D721Med (cell line): ENCODE data around the gene NAP1L4.

Experiments
- DNase-seq: peaks from one replicate; pipeline ENCODE4 v3.0.0; 2011; ENCODE audit warnings: low spot score; ENCODE audit not compliant: insufficient read length
- FAIRE-seq: peaks from 2 replicates; lab custom pipeline; 2011; peaks lifted over from hg19 to GRCh38; lab: Jason Lieb, UNC
- CTCF ChIP-seq: IDR thresholded peaks from 2 replicates; pipeline ENCODE4 v1.5.1; 2012; ENCODE audit warnings: mild to moderate bottlenecking, control low read depth; ENCODE audit not compliant: insufficient read depth; ENCODE audit errors: missing control alignments

The NAP1L4 gene

DNA sequence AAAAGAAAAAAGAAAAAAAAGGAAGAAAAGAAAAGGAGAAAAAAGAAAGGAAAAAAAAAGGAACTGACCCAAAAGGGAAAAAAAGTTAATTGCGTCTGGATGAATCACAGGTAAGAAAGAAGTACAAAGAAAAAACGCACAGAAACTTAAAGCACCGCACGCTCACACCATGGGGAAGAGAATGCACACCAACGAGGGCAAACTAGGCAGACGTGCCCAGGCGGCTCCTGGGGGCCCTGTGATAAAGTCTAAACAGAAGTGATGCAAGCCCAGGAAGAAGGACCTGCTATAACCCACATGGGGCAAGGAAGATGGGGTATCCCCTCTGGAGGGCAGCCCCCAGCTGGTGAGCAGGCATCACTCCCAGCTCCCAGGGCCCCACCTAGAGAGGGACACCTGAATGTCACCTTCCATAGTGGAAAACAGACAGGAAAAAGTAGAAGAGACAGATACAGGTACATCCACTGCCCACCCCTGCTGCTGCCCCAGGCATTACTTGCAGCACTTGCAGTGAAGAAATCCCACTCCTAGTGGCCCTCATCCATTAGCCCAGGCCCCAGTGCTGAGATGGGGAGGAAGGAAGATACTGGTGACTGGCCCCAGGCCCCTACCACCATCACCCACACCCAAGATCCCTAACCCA lies 28.9 kb downstream of the NAP1L4 start:
- DNase-seq (no peak), FAIRE-seq (no peak)
- TF ChIP-seq CTCF = no peak

DNA sequence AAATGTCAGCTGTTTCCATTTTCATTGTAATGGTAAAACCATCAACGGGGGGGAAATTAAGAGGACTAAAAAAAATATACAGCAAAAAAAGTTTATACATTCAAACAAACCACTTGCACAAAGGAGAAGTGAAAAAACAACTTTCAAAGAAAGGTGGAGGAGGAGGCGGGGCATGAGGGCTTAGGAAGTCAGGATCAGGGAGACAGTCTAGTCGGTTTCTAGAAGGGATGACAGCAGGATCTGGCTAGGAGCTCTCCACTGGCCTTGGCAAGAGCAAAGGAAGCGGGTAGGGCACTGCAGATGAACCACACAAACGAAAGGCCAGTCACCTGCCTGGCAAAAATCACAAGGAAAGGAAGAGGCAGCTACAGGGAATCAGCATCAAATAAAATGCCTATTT lies 31.0 kb downstream of the NAP1L4 start:
- DNase-seq (no peak), FAIRE-seq (no peak)
- TF ChIP-seq CTCF = no peak

DNA sequence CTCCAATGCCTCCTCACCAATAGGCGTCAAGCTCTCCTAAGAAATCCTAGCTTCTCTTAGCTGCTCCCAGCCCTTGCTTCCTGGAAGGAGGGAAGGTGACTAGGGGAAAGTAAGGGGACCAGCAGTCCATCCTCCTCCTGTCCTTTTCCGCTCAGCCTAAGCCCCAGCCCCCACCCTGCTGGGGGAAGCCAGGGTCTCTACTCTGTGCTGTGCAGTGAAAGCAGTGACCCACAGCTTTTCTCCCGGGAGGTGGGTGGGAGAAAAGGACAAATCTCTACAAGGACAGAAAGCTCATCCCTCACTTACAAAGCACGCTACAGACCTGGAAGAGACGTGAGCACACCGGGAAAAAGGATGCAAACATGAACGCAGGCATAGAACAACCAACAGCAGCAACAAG lies 32.0 kb downstream of the NAP1L4 start:
- no peak for TF ChIP-seq CTCF
- DNase-seq = no peak
- FAIRE-seq = no peak

GRCh38 chr11:2958251-2958650 lies 33.9 kb downstream of the NAP1L4 start:
- TF ChIP-seq CTCF = no peak
- FAIRE-seq (no peak), DNase-seq (no peak)

GRCh38 chr11:2955906-2956476 lies 36.1 kb downstream of the NAP1L4 start:
- DNase-seq (no peak), FAIRE-seq (no peak)
- no peak for TF ChIP-seq CTCF

- DNase-seq (no peak), FAIRE-seq (no peak)
Measured at GRCh38 chr11:2954263-2954662, 37.9 kb downstream of the NAP1L4 start.

More at GRCh38 chr11:2954263-2954662, 37.9 kb downstream of the NAP1L4 start:
- no peak for TF ChIP-seq CTCF
